ENCODE results near the gene GRM5.
"Not testable (repeated sequence)": the region's sequence is repeated elsewhere in the genome, so short reads cannot be mapped to it uniquely, and the experiment has no call there.

Gene GRM5

DNA sequence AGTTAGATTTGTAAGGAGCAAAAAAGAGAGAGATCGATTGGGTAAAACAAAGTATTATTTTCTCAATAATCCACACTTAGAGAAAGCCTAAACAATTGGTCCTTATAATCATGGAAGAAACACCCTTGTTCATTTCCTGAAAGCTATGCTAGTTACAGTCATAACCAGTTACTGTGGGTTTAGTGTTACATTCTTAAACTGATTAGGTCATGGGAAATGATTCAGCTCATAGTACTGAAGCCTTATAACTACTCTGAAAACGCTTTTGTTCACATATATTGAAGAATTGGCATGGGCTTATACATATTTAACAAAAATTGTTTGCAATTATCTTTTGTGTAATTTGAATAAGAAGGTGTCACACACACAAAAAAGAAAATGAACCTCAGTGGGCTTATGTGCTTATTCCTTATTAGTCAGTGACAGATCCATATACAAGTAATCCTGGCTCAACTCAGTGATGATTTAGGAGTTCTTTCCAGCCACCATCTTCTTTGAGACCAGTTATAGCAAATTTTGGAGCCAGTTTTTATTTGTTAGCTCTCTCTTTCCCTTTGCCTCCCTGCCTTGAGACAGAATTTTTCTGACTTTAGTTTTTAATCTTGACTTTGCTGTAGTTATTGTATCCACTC, 529.8 kb downstream of the GRM5 start:
- no peak for DNase-seq

DNA sequence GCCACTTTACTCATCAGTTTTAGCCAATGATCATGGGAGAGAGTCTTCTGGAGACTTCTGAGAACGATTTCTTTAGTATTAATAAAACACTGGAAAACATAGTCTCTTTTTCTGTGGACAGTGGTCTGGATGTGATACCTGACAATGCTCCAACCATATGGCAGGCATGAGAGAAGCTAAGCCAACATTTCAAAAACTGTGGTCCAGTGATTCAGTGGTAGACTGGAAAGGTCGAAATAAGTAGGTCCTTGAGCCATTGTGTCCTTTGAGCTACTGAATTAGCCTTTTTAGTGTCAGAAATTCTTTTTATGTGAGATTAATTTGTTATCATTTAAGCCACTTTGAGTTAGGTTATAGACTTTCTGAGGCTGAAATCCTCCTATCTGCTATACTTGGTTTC, 530.5 kb downstream of the GRM5 start:
- DNase-seq, result no peak

DNA sequence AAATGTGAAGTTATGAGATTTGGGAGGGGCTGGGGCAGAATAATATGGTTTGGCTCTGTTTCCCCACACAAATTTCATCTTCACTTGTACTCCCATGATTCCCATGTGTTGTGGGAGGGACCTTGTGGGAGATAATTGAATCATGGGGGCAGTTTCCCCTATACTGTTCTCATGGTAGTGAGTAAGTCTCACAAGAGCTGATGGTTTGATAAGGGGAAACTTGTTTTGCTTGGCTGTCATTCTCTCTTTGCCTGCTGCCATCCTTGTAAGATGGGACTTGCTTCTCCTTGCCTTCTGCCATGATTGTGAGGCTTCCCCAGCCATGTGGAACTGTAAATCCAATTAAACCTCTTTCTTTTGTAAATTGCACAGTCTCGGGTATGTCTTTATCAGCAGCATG, 531.1 kb downstream of the GRM5 start:
- DNase-seq, result not testable (repeated sequence)

DNA sequence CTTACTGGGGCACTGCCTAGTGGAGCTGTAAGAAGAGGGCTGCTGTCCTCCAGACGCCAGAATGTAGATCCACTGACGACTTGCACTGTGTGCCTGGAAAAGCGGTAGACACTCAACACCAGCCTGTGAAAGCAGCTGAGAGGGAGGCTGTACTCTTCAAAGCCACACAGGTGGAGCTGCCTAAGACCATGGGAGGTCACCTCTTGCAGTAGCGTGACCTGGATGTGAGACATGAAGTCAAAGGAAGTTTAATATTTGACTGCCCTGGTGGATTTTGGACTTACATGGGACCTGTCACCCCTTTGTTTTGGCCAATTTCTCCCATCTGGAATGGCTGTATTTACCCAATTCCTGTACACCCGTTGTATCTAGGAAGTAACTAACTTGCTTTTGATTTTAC, 531.6 kb downstream of the GRM5 start:
- DNase-seq, result no peak

DNA sequence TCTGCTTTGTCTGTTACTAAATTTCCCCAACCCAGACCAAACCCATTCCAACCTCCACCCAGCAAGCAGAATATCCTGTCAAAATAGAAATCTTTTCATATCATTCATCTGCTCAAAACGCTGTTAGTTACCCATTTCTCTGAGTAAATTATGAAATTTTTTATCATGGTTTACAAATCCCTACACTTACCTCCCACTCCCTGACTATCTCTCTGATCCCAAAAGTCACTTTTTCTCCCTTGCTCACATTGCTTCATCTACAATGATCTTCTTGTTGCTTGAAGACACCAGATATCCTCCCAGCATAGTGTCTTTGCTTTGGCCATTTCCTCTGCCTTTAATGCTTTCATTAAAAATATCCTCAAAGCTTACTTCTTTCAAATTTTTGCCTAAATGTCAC, 532.8 kb downstream of the GRM5 start:
- DNase-seq, result no peak

DNA sequence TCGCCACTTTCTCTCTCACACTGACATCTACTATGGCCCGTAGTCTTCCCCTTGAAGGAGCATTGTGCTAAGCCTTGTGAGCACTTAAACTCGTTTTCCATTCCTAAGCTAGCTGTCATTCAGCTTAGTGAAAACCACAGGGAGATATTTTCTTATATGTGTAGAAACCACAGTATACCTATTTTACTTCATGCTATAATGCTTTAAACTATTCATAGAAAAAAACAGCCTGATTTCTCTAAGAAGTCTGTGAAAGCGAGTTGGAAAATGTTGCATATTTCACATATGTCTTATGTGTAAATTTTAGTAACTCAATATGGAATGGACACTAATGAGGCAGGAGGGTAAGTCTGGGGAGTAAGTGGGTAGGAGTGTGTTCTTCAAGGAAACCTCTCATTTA, 534.0 kb downstream of the GRM5 start:
- DNase-seq, result no peak

DNA sequence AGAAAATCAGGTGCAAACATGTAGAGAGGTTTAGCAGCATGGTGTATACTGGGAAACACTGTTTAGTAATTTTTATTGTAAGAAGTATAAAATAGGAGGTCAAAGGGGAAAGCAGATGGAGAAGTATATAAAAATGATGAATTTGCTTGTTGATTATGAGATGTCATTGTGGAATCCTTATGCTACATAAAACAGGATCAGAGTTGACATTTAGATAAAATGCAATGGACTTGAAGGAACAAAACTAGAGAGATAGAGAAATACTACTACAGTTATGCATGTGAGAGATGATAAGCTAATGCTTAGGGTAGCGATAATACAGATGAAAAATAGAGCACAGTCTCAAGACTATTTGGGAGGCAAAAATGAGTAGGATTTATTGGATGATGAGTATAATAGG, 536.4 kb downstream of the GRM5 start:
- no peak for DNase-seq

DNA sequence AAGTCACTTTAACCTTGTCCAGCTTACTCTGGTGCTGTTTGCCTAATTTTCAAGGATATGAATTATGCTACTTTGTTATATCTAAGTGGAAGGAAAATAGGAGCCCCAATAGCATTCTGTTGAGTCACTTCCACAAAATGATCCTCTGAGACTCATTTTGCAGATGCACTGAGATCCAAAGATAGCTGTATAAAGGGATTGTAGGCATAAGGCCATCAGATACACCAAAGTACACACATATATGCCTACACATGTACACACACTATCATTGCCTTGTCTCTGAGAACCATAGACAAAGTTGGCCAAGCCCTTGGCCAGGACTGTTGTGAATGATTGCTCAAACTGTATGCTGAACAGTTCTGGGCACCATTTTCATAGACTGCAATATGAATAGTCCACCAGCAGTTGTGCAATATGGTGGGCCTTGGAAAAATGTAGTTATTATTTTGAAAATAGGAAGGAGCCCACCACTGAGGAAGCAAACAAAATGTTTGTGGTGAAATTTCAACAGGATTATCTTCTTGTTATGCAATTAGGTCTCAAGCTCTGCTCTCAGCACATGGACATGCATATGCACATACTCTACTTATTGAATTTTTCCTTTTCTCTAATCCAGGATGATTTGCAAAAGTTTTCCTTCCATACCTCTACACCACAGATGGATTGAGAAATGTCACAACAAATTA, 542.3 kb downstream of the GRM5 start:
- no peak for DNase-seq

DNA sequence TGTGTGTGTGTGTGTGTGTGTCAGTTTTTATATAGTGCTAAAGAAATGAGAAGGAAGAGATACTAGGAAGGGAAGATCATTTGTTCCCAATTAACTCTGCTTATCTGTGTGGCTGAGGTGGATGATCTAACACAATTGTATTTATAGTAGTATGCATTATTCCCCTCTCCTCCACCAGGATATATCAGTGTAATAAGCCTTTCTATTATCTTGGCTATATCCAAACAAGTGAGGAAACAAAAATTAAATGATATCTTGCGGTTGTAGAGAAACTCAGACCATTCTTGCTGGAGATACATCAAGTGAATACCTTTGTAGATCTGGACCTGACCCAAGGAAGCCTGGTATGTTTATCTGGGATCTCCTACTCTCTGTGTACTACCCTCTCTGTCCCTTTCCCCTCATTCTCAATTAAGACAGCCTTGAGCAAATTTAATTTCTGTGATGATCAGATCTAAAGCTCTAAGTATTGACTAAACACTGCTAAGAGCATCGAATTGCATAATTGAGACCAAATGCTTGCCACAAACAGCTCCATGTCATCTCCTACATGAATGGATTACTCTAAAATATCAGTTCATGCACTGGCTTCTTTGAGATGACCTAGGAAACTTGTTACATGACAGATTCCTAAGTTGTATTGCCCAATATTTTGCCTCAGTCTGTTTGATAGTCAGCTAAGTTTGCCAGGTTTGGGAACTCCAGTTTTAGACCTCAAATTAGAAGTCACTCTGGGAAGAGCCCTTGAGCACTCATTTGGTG, 543.0 kb downstream of the GRM5 start:
- DNase-seq, result no peak

DNA sequence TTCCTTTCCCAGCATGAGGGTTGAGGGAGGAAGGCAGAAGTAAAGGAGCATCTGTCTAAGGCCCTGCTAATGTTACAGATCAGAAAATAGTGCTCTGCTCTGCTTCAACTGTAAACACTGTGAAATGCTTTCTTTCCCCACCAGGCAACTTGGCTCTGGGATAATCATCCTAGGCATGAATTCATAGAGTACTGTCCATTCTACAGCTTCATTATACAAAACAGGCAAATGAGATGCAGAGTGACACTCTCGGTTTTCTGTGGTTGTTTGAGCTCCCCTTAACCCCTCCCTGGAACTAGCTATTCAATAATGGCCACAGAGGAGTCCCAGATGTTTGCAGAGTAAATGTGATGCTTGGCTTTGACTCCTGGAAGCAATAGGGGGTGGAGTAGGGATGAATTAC, 544.0 kb downstream of the GRM5 start:
- DNase-seq, result no peak

DNA sequence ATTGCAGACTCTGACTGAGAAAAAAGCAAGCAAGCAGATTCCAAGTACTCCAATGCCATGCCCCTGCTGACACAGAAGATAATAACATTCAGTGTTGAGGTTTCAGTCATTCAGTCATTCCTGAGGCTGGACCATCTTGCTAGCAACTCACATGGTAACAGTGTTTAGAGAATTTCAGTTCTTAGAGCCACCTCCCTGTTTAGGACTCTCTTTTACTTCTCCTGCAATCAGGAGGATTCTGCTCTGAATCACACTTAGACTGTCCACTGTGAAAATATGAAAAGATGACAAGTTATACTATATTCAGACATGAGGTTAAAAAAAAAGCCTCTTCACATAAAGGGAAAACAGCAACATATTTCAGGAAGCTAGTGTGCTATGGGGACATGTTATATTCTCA, 544.4 kb downstream of the GRM5 start:
- no peak for DNase-seq

DNA sequence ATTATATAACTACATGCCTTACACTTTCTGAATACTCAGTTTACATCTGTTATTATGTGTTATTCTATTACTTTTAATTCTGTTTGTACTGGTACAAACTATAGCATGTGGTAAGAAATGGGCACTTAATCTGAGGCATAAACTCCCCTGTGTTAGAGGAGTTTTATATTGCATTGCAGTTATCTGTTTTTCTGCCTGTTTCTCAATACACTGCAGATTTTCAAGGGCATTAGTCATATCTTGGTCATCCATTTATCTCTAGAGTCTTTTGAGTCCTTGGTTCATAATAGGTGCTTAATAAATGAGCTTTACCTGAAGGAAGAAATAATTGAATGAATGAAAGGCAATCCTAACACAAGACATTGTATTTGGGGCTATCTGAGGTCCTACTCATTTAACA, 545.4 kb downstream of the GRM5 start:
- no peak for DNase-seq

DNA sequence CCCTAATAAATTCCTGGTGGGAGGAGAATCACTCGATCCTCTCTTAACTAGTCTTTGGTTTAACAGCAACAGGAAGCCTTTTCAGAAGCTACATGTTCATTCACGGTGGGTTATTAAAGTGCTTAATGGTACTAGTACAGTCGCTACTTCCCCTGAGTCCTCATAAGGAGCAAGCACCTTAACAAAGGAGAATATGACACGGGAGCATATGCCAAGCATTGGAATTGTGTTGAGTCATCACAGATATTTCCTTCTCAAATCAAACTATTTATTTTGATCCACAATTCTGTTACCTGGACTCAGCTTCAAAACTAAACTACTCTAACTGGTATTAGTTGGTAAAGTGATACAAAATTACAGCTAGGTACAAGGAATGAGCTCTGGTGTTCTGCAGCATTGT, 550.8 kb downstream of the GRM5 start:
- DNase-seq, result no peak

DNA sequence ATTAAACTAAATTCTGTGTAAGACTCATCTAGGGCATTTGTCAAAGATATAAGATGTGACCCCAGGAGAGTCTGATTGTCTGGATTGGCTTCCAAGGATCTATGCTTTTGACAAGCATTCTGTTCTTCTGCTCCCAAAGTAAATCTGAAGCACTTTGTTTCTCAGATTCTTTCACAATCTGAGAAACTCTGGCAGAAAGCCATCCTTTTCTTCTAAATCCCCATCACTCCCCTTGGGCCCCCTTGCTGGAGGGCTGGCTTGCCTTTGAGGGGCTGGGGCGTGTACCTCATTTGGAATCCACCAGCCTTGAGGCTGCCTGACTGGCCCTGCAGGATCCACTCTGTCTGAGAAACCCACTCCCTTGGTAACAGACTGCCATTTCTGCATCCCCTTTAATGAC, 554.8 kb downstream of the GRM5 start:
- no peak for DNase-seq

DNA sequence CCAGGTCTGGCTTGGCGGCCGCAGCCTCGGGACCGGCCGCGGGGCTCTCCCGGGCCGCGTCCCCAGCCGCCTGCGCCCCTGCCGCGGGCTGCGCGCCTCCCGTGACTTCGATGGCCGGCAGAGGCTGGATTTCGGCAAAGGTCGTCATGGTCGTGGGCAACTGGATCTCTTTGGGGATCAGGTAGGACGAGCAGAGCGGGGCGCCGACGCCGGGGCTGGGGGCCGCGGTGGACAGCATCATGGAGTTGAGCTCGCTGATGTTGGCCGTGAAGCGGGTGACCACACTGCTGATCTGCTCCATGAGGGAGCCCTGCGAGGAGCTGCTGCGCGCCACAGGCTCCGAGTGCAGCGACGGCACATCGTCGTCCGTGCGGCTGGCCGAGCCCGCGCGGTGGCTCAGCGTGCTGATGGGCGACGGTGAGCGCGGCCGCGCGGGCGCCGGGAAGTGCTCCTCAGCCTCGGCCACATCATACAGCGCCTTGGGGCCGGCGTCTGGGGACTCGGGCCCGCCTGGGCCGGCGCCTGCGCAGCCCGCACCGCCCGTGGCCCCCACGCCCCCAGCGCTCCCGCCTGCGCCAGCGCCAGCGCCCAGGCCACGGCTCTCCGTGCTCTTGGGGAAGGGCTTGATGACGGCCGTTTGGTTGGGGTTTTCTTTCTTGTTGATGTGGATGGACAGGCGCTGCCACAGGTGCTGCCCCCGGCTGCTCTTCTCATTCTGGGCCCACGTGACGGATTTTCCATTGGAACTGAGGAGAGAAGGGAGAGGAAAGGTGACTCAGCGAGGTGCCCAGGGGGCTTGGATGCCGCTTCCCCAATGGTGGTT, 556.8 kb downstream of the GRM5 start:
- DNase-seq, result no peak

DNA sequence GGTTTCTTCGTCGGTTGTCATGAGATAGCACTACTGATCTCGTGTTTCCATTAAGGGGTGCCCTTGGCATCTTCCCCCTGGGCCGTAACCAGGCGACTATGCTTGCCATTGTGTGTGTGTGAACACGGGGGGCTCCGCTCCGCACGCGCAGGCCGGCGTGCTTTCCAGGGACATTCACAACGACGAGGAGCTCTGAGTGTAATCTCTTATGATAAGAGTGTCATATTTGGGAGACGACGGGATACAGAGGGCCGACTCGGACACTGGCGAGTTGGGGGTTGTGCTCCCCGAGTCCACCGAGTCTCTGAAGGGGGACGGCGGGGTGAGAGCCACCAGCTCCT, 557.4 kb downstream of the GRM5 start:
- no peak for DNase-seq

DNA sequence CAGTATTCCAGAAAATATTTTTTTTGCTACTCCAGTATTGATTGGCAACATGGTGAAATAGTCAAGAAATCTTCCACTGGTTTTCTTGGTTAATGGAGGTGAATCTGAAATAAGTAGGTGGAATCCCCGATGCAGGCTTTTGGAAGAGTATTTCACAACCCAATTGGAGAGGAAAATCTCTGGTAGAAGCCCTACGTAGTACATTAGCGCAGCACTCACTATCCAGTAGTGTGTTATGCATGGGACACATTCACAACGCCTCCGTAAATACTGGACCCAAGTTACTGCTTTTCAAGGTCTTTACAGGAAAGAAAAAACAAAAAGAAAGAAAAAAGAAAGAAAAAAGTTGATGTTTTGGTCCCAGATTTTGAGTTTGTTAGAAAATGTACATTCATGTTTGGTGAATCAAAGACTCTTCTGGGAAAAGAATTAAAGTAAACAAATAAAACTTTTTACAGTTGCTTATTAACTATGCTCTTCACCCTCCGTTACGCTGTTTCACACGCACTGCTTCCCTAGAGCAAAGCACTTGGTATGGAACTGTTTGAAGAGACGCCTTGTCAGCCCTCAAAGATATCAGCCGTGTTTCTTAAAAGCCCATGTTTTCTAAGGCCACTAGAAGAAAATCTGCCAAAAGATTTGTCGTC, 557.9 kb downstream of the GRM5 start:
- DNase-seq, result no peak

DNA sequence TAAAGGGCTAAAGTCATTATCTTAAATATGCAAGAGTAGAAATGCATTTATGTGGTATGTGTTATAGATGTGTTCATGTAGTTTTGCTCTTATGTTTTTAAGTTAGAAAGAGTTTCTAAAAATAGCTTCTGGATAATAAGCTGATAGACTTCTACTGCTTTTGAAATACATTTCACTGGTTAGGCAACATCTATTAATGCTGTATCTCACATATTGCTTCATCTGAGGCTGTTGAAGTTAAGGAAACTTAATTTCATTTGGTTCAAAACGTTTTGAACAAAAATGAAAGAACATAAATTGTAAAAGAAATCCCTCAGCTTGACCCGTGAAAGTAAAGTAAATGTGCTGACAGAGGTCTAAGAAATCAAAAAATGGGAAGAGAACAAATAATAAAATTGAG, 564.2 kb downstream of the GRM5 start:
- DNase-seq, result no peak

DNA sequence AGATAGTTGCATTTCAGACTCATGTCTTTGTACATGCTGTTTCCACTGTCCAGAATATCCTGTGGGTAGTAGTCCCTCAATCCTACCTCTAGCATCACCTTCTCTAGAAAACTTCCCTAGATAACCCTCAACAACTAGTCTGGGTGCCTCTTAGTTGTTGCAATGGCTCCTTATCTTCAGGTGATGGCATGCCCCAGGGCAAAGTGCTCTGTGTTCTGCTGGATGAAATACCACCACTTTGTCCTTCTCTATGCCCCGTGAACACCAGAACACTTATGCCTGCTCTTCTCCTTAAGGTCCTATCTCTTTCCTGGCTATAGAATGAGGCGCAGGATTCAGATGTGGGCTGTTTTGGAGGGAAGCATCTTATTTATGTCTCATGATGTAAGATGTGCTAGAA, 569.9 kb downstream of the GRM5 start:
- DNase-seq, result no peak

DNA sequence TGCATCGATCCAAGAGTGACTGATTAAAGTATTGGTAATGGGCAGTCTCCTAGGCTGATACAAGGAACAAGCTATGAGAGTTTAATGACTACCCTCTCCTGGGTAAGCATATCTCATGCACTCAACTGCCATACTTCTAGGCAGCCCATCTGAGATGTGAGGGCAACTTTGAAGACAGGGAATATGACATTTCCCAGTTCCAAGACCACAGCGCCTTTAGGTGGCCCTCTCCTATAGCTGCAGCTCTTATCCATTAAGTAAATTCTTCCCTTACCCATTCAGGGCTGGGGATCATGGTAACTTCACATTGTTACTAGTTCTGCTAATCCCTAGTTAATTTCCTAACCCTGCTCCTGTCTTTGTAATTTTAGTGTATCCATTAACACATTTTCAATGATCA, 570.9 kb downstream of the GRM5 start:
- no peak for DNase-seq

DNA sequence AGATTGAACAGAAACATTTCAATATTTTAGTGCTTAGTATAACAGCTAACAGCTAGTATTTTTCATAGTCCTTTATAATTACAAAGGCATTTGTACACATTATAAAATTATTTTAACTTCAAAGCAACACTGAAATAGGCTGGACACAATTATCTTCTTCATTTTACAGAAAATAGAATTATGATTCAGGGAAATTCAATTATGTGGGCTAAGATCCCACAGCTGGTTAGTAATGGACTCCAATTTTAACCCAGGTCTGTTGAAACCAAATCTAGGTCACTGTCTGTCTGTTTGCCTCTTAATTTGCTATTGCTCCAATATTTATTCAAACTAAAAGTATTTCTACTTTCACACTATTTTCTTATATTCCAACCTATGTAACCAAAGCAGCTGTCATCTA, 574.1 kb downstream of the GRM5 start:
- no peak for DNase-seq

DNA sequence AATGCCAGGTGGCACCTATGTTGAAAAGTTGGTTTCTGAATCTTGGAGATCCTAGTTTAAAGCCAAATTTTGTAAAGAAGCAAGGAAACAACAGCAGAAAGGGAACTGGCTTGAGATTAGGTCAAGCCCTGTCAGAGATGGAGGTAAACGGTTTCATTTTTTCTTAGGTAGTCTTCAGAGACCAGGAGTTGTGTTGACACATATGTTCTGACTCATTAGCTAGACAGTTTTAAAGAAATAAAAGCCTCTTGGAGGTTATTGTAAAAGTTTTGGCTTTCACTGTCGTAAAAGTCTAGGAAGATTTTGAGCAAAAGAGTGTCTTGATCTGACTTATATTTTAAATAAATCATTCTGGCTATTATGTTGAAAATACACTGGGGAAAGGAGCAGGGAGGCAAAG, 576.8 kb downstream of the GRM5 start:
- no peak for DNase-seq

DNA sequence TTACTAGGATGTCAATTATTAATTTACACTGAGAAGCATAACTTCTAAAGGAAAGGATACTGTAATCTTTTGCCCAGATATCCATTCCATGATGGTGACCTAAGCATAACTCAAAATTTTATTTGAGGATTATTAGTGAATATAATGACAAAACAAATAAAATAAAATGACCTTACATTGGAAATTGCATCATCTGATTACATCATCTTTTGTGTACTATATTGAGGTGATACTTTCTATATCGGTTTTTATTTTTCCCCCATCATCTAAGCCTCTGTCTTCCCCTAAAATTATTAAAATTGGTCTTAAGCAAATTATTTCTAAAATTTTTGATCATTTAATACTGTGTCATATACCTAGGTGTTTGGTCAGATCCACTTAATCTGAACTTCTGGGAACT, 578.1 kb downstream of the GRM5 start:
- no peak for DNase-seq
